PC-3 (cell line): ENCODE results near the gene GAB1. TPM values are rescaled to one million over a fixed set of nuclear protein-coding genes. Genes with fewer than 3 reads are reported as not detected.

Experiments used
- ATAC-seq: fragments of 200-7000 bp; cut with Tn5 transposase; 2 replicates; pipeline ENCODE4 v1.9.1; 2020; ENCODE audit warnings: mild to moderate bottlenecking, moderate library complexity
- BruUV-seq: library from RNA; stranded (reverse); fragments of 400-500 nt; replicated peaks from 2 replicates; lab custom pipeline; 2021; lab: Mats Ljungman, UMichigan
- CTCF ChIA-PET: fragments of 300-600 bp; sonication (Branson Sonifier 250); formaldehyde crosslinking; loops from one replicate; lab custom pipeline; 2022; ENCODE audit warnings: antibody characterized with exemption; lab: Charles Lee
- POLR2A ChIA-PET: fragments of 300-600 bp; sonication (Branson Sonifier 250); formaldehyde crosslinking; loops from one replicate; lab custom pipeline; 2022; ENCODE audit warnings: antibody characterized with exemption; ENCODE audit not compliant: unreplicated experiment; lab: Charles Lee
- DNase-seq: peaks from one replicate; pipeline ENCODE4 v3.0.0-alpha.2; 2015
- H2AFZ ChIP-seq: fragments of 300-600 bp; sonication (generic); 2 replicates; pipeline ENCODE4 v1.6.0; 2016; ENCODE audit warnings: antibody characterized with exemption, low read length
- H3F3A ChIP-seq: fragments of 300-600 bp; sonication (generic); one replicate; pipeline ENCODE4 v1.6.0; 2017; ENCODE audit warnings: antibody characterized with exemption, low read length, control low read depth, mild to moderate bottlenecking; ENCODE audit not compliant: unreplicated experiment
- H3K27ac ChIP-seq: fragments of 300-600 bp; sonication (generic); 2 replicates; pipeline ENCODE4 v1.5.1; 2016; ENCODE audit warnings: mild to moderate bottlenecking, low read length
- H3K27me3 ChIP-seq: fragments of 300-600 bp; sonication (generic); 2 replicates; pipeline ENCODE4 v1.6.1; 2016; ENCODE audit warnings: low read length, mixed read lengths
- H3K36me3 ChIP-seq: fragments of 300-600 bp; sonication (generic); 2 replicates; pipeline ENCODE4 v1.6.1; 2016; ENCODE audit warnings: low read depth, mixed run types, low read length, mixed read lengths
- H3K4me1 ChIP-seq: fragments of 300-600 bp; sonication (generic); 2 replicates; pipeline ENCODE4 v1.5.1; 2016; ENCODE audit warnings: low read length; ENCODE audit not compliant: insufficient read depth
- H3K4me2 ChIP-seq: fragments of 300-600 bp; sonication (generic); 2 replicates; pipeline ENCODE4 v1.6.0; 2016; ENCODE audit warnings: low read length
- H3K4me3 ChIP-seq: fragments of 300-600 bp; sonication (generic); 2 replicates; pipeline ENCODE4 v1.5.1; 2016; ENCODE audit warnings: mild to moderate bottlenecking, low read length, mixed read lengths
- H3K79me2 ChIP-seq: fragments of 300-600 bp; sonication (generic); 2 replicates; pipeline ENCODE4 v1.6.1; 2017; ENCODE audit warnings: low read length, mixed read lengths
- H3K9ac ChIP-seq: fragments of 300-600 bp; sonication (generic); 2 replicates; pipeline ENCODE4 v1.6.0; 2016; ENCODE audit warnings: mild to moderate bottlenecking, low read length
- H3K9me2 ChIP-seq: fragments of 300-600 bp; sonication (generic); replicated peaks from 2 replicates; pipeline ENCODE4 v1.6.1; 2016; ENCODE audit warnings: mixed run types, low read length, mixed read lengths
- H3K9me3 ChIP-seq: fragments of 300-600 bp; sonication (generic); 2 replicates; pipeline ENCODE4 v1.6.1; 2016; ENCODE audit warnings: low read length, mixed read lengths
- H4K20me1 ChIP-seq: fragments of 300-600 bp; sonication (generic); 2 replicates; pipeline ENCODE4 v1.6.1; 2016; ENCODE audit warnings: low read length, mixed read lengths
- CTCF ChIP-seq: fragments of 300-600 bp; sonication (generic); conservative IDR thresholded peaks from 2 replicates; pipeline ENCODE4 v1.5.1; 2017; ENCODE audit warnings: antibody characterized with exemption, low read depth, mild to moderate bottlenecking, low read length
- EZH2 ChIP-seq: fragments of 300-600 bp; sonication (generic); IDR thresholded peaks from one replicate; pipeline ENCODE4 v1.6.1; 2017; ENCODE audit warnings: antibody characterized with exemption, mild to moderate bottlenecking, low read length; ENCODE audit not compliant: unreplicated experiment
- EZH2phosphoT487 ChIP-seq: fragments of 300-600 bp; sonication (generic); IDR thresholded peaks from 2 replicates; pipeline ENCODE4 v1.6.1; 2018; ENCODE audit warnings: mild to moderate bottlenecking, antibody characterized with exemption, low read length, borderline replicate concordance
- intact Hi-C: fragments of 100-400 bp; cut with micrococcal nuclease; formaldehyde crosslinking; loops from 2 replicates; pipeline ENCODE4 v1.9.0; 2023
- total RNA-seq: library from RNA; depleted of rRNA; stranded (reverse); fragments of >200 nt; gene quantifications from 2 replicates; pipeline ENCODE4 v1.2.3, GENCODE V29; 2014

GAB1 gene
- total RNA-seq, 1 experiment from 2014 or later = 4.9 TPM

GRCh38 chr4:143292858-143293257 lies 43.8 kb upstream of the GAB1 start:
- ChIA-PET CTCF (no interaction called here), POLR2A (no interaction called here)
- Histone ChIP-seq H3K79me2 (no peaks in the 10 kb centered on the region), H3K27ac (no peak overlapping the region), H3K4me3 (no peak overlapping the region), H3F3A (no peaks in the 10 kb centered on the region), H3K27me3 (no peaks in the 10 kb centered on the region), H3K9me2 (no peaks in the 10 kb centered on the region), H3K4me2 (no peak overlapping the region), H3K4me1 (no peaks in the 10 kb centered on the region), H3K9me3 (no peaks in the 10 kb centered on the region), H3K9ac (no peak overlapping the region), H4K20me1 (no peaks in the 10 kb centered on the region), H3K36me3 (no peaks in the 10 kb centered on the region), H2AFZ (no peak overlapping the region)
- intact Hi-C loops = no loop called here
- BruUV-seq = no TSS peak
- ATAC-seq (no peak), DNase-seq (no peak)
- TF ChIP-seq CTCF (no peak), EZH2 (no peak), EZH2phosphoT487 (no peak)

GRCh38 chr4:143294310-143294709 lies 42.4 kb upstream of the GAB1 start:
- Histone ChIP-seq H2AFZ (no peak overlapping the region), H3K9me3 (no peaks in the 10 kb centered on the region), H4K20me1 (no peaks in the 10 kb centered on the region), H3K9me2 (no peaks in the 10 kb centered on the region), H3K79me2 (no peaks in the 10 kb centered on the region), H3K9ac (no peak overlapping the region), H3K4me2 (no peak overlapping the region), H3K4me1 (no peaks in the 10 kb centered on the region), H3K36me3 (no peaks in the 10 kb centered on the region), H3K4me3 (no peak overlapping the region), H3K27ac (no peak overlapping the region), H3F3A (no peaks in the 10 kb centered on the region), H3K27me3 (no peaks in the 10 kb centered on the region)
- ATAC-seq (no peak), DNase-seq (no peak)
- CTCF ChIA-PET = no interaction called here
- POLR2A ChIA-PET = no interaction called here
- BruUV-seq = no TSS peak
- TF ChIP-seq EZH2 = no peak
- TF ChIP-seq EZH2phosphoT487 = no peak
- TF ChIP-seq CTCF = no peak
- intact Hi-C loops = no loop called here

GRCh38 chr4:143294710-143295275 lies 41.9 kb upstream of the GAB1 start:
- Histone ChIP-seq H3K9ac (no peak overlapping the region), H4K20me1 (no peaks in the 10 kb centered on the region), H3K9me2 (no peaks in the 10 kb centered on the region), H3K4me3 (no peak overlapping the region), H3K9me3 (no peaks in the 10 kb centered on the region), H3F3A (no peaks in the 10 kb centered on the region), H3K4me2 (no peak overlapping the region), H2AFZ (no peak overlapping the region), H3K79me2 (no peaks in the 10 kb centered on the region), H3K36me3 (no peaks in the 10 kb centered on the region), H3K4me1 (no peaks in the 10 kb centered on the region), H3K27me3 (no peaks in the 10 kb centered on the region), H3K27ac (no peak overlapping the region)
- POLR2A ChIA-PET = no interaction called here
- ATAC-seq (no peak), DNase-seq (no peak)
- no TSS peak for BruUV-seq
- CTCF ChIA-PET = no interaction called here
- TF ChIP-seq EZH2 (no peak), EZH2phosphoT487 (no peak), CTCF (no peak)
- intact Hi-C loops = no loop called here
